Measurements from ENCODE around the gene SP100. TPM values are rescaled to one million over a fixed set of nuclear protein-coding genes. Genes with fewer than 3 reads are reported as not detected.

The SP100 gene
- total and polyA plus RNA-seq, 11 donors = 32.6 to 133 (median 67.5) TPM

GRCh38 chr2:230569298-230569697 lies 153.3 kb downstream of the SP100 start:
- Histone ChIP-seq H3K4me1 (no peaks in the 10 kb centered on the region), H3K9me3 (peaks cover 0 to 10% (median 0%) of the 10 kb centered on the region in 12 donors), H3K36me3 (no peaks in the 10 kb centered on the region), H3K27ac (no peak overlapping the region), H3K27me3 (no peaks in the 10 kb centered on the region), H3K4me3 (no peak overlapping the region)
- DNase-seq (no peak), ATAC-seq (no peak)
- TF ChIP-seq CTCF (IDR thresholded peaks at IDR 0.05) (no peak), POLR2A (IDR thresholded peaks at IDR 0.05) (no peak)
- WGBS, 4 donors = 50 to 97% (median 75%) methylated on average over 2 of the region's 2 CpGs
- intact Hi-C loops (cut with DNase I) = no loop called here

DNA sequence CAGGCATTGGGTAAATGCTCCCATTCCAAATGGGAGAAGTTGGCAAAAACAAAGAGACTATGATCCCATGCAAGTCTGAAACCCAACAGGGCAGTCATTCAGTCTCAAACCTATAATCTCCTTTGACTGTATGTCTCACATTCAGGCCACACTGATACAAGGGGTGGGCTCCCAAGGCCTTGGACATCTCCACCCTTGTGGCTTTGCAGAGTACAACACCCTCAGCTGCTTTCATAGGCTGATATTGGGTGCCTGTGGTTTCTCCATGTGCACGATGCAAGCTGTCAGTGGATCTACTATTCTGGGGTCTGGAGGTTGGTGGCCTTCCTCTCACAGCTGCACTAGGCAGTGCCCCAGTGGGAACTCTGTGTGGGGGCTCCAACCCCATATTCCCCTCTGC lies 155.0 kb downstream of the SP100 start:
- intact Hi-C loops (cut with DNase I) = no loop called here
- 78 to 88% (median 84%) methylated on average over 1 of the region's 1 CpG; no CpG with 5 or more reads in 1 of the 4 donors for WGBS, 4 donors

GRCh38 chr2:230575642-230576324 lies 159.8 kb downstream of the SP100 start:
- Histone ChIP-seq H3K4me3 (no peak overlapping the region), H3K27ac (no peak overlapping the region), H3K4me1 (peaks cover 0 to 3% (median 0%) of the 10 kb centered on the region in 12 donors), H3K27me3 (peaks cover 0 to 5% (median 0%) of the 10 kb centered on the region in 9 donors), H3K36me3 (no peaks in the 10 kb centered on the region), H3K9me3 (peaks cover 0 to 12% (median 0%) of the 10 kb centered on the region in 12 donors)
- 76 to 78% (median 76%) methylated on average over 9 of the region's 9 CpGs for WGBS, 4 donors
- DNase-seq (no peak), ATAC-seq (no peak)
- intact Hi-C loops (cut with DNase I) = no loop called here
- TF ChIP-seq POLR2A (IDR thresholded peaks at IDR 0.05) (no peak), CTCF (IDR thresholded peaks at IDR 0.05) (no peak)

More for the DNA sequence above, 155.0 kb downstream of the SP100 start:
- Histone ChIP-seq H3K9me3 (peaks cover 0 to 12% (median 0%) of the 10 kb centered on the region in 12 donors), H3K4me1 (no peaks in the 10 kb centered on the region), H3K27ac (no peak overlapping the region), H3K27me3 (no peaks in the 10 kb centered on the region), H3K4me3 (no peak overlapping the region), H3K36me3 (no peaks in the 10 kb centered on the region)
- ATAC-seq = no peak
- TF ChIP-seq POLR2A (IDR thresholded peaks at IDR 0.05) (no peak), CTCF (IDR thresholded peaks at IDR 0.05) (no peak)
- DNase-seq = no peak

GRCh38 chr2:230577114-230577513 lies 161.1 kb downstream of the SP100 start:
- Histone ChIP-seq H3K9me3 (peaks cover 0 to 12% (median 0%) of the 10 kb centered on the region in 12 donors), H3K27ac (no peak overlapping the region), H3K4me3 (no peak overlapping the region), H3K27me3 (peaks cover 0 to 5% (median 0%) of the 10 kb centered on the region in 9 donors), H3K4me1 (peaks cover 0 to 3% (median 0%) of the 10 kb centered on the region in 12 donors), H3K36me3 (no peaks in the 10 kb centered on the region)
- ATAC-seq = no peak
- TF ChIP-seq POLR2A (IDR thresholded peaks at IDR 0.05) (no peak), CTCF (IDR thresholded peaks at IDR 0.05) (no peak)
- DNase-seq = no peak
- intact Hi-C loops (cut with DNase I) = no loop called here
- 44 to 56% (median 49%) methylated on average over 6 of the region's 6 CpGs for WGBS, 4 donors
